Stimulated activated CD4-positive, alpha-beta T cell treated with anti-CD3 and anti-CD28 coated beads, Interleukin-2, amount 100 ng/mL, for 48 hours (primary cell): Measurements from ENCODE around the gene SFMBT2.
"Not testable (repeated sequence)": the region's sequence is repeated elsewhere in the genome, so short reads cannot be mapped to it uniquely, and the experiment has no call there.

Experiments
- DNase-seq, 2 donors: peaks; one replicate each; pipeline ENCODE4 v3.0.0-alpha.2; 2020

Gene SFMBT2

DNA sequence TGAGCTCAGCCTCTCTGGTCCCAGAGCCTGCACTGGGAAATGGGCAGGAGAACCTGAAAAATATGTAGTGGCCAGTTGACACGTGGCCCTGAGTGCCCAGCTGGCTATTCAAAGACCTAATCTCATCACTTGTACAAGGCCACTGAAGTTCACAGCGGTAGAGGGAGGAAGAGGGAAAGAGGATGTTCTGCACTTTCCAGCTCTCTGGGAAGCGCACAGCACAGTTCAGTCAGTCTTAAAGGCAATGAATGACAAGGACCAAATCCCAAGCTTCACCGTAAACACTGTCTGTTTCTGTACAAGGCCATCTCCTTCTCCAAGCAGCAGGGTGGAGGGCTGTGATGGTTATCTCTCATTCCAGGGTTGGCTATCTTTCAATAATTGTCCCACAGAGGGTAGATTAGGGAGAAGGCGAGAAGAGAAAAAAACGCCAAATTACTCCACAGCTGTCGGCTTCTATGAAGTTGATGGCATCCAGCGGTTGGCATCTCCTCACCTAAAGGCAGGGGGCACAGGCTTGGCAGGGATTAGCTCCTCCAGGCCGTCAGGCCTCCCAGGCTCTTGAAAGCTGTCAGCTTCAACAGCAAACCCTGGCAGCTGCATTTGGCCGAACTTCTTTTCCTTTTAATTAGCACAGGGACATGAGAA is 10.6 kb downstream of the SFMBT2 start:
- no peak for DNase-seq

DNA sequence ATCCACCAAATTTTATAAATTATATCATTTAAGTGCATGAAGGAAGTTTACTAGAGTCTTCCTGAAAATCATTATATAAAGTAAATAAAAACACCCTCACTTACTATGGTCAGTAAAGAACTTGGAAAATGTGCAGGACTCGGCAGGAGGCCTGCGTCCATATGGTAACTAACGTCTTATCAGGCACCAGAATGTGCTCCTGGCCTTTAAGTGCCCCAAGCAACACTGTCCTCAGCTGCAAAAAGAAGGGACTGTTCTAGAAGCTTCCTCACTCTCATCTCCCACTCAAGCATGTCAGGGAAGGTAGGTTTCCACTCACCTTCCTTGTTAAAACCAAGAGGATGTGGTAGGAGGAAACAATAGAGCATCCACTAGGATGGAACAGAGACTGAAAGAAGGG is 11.3 kb downstream of the SFMBT2 start:
- DNase-seq, result no peak

DNA sequence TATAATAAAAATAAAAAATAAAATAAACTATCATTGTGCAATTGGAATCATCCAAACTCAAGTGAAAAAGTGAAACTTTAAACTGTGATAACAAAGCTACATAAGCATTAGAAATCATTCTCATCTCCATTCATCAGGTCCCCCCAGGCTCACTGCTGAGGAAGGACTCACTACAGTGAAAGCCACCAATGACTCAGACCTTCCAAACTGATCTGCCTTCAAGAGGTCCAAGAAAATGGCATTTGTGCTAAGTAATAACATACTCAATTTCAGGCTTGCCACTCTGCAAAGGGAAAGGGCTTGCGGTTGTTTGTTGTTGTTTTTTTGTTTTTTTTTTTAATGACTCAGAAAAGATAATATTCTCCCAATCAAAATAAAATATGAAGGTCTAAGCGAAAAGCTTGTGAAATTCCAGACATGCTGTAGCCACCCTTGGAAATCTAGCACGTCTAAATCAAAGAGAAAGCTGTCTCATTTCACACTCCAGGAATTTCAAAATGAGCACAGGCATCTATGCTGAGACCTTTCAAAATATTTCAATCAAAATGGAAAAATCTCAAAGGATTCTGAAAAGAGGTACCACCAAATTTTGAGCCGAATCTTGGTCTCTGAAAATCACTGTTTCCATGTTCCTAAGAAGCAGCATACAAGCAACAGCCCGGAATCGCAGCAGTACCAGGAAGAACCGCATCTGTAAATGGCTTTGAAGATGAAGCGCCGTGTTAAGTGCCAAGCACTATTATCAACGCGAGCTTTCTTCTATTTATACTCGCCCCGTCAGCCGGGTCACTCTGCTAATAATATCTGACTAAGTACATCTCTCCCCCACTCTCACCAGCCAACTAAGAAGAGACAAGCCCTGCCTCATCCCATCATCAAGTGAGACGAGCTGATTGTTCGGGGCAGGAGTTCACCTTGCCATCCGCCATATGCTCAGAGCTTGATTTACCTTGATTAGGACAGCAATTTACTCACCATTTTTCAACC is 13.5 kb downstream of the SFMBT2 start:
- DNase-seq, result no peak

DNA sequence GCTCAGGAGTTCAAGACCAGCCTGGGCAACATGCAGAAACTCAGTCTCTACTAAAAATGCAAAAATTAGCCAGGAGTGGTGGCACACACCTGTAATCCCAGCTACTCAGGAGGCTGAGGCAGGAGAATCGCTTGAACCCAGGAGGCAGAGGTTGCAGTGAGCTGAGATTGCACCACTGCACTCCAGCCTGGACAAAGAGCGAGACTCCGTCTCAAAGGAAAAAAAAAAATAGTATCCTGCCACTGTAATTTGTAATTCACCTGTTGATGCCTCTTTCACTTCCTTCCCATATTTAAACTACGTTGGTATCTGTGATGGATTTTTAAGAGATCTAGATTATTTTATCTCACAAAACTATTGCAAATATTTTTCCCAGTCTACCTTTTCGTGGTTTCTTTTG is 18.5 kb downstream of the SFMBT2 start:
- DNase-seq, result not testable (repeated sequence)

DNA sequence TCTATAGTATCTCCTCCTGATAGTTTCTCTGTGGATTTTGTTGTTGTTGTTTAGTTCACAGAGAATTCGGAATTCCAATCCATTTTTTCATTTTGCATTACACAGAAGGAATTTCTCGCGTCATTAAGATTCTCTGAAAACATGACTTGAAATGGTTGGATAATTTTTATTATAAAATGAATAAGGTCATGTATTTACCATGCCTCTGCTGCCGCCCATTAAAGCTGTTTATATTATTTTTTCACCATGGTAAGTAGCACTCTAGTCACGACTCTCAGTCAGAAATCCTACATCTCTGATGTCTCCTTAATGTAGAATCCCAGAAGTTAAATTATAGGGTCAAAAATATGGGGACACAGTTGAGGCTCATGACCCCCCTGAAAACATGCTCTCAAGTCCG is 19.1 kb downstream of the SFMBT2 start:
- DNase-seq, result no peak

DNA sequence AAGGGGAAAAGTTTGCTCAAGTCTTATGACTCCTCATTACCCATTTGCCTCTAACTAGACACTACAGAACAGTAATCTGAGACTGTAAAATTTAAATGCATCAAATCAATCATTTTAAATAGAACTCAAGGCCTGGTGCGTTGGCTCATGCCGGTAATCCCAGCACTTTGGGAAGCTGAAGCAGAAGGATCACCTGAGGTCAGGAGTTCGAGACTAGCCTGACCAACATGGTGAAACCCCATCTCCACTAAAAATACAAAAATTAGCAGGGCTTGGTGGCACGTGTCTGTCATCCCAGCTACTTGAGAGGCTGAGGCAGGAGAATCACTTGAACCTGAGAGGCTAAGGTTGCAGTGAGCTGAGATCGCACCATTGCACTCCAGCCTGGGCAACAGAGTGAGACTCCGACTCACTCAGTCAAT is 20.1 kb downstream of the SFMBT2 start:
- not testable (repeated sequence) for DNase-seq

DNA sequence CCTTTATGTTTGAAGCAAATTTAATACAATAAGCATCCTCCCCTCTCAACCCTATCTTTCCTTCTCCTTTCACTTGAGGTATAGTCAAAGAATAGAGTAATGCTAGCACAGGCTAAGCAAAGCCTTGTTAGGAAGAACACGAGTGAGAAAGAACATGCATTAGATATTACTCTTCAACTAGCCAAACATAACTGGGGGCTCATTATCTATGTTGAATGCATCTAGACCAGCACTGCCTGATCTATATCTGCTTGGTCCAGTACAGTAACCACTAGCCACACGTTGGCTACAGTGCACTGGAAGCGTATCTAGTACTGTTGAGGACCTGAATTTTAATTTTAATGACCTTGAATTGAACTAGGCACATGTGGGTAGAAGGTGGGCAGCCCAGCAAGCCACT is 21.0 kb downstream of the SFMBT2 start:
- DNase-seq, result no peak

DNA sequence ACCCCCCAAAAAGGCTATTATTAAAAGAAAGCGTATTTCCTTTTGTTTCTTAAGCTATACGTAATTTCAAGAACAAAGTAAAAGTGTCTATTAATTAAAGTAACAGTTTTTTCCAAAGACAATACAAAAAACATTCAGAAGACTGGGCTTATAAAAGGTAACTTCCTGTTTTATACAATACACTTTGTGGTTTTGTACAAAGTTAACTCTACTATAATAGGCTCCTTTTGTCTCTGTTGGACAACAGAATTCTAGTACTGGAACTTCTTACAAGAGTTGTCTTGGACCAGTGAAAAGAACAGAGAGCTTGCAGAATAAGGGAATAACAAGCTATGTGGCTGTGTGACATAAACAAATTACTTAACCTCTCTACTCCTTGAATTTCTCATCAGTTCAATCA is 21.5 kb downstream of the SFMBT2 start:
- DNase-seq, result no peak

DNA sequence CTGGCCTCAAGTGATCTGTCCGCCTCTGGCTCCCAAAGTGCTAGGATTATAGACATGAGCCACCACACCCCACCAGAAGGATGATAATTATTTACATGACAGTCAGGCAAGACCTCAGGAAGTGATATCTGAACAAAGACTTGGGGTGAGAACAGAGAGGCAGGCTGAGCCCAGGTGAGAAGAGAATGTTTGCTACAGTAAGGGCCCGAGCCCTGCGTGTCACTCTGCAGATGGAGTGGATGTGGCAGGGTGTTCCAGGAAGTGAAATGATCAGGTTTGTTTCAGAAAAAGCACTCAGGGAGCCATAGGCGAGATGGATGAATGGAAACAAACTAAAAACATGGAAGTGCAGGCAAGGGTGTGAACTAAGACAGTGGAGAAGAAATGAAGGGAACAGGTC is 22.2 kb downstream of the SFMBT2 start:
- DNase-seq, result no peak

DNA sequence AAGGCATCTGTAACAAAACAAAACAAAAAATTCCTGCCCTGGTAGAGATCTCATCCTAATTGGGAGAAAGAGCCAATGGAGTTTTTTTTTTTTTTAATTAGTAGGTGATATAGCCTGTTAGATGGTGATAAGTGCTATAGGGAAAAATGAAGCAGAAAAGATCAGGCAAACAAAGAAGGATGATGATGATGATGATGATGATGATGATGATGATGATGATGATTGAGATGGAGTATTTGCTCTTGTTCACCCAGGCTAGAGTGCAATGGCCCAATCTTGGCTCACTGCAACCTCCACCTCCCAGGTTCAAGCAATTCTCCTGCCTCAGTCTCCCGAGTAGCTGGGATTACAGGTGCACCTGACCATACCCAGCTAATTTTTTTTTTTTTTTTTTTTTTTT is 22.7 kb downstream of the SFMBT2 start:
- not testable (repeated sequence) for DNase-seq

DNA sequence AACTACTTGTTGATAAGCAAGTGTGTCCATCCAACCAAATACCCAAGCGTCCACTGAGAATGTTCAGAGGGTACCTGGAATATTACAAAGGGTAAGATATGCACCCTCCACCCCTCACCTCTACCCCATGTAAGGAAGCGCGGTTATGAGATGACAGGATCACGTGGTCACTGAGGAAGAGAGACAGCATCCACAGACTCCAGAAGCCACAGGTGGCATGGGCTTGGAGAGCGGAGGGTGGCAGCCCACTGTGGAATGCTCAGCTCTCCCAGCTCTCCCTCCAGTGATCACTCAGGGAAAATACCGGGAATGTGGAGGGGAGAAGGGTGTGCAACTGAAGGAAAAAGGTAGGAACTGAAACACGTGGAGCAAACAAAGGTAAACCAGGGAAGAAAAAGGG is 25.7 kb downstream of the SFMBT2 start:
- DNase-seq, result no peak

DNA sequence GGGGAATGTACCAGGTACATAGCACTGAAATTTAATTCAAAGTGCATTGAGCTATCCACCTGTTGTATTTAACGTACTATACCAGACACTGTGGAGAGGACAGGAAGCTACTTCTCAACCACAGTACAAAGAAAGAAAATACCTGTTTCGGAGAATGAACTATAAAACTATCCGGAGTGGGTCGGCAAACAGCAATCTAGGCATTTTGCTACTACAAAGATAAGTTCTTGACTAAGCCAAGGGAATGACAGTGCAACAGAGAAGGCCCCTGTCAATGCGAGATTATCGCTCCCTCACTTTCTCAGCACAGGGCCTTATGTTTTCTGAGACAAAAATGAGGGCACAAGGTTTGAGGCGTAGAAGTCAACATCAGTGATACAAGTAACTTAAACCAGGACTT is 27.4 kb downstream of the SFMBT2 start:
- no peak for DNase-seq

DNA sequence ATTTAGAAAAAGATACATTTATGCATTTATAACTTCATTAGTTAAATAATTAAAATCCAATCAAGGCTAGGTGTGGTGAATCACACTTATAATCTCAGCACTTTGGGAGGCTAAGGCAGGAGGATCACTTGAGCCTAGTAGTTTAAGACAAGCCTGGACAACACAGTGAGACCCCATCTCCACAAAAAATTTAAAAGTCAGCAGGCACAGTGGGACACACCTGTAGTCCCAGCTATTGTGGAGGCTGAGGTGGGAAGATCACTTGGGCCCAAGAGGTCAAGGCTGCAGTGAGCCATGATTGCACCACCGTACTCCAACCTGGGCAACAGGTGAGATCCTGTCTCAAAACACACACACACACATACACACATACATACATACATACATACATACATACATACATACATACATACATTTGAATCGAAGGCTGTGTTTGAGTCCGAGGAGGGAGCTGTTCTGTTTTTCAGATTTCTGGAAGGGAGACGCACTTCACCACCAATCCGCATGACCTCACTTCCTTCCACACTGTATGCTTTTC is 30.1 kb downstream of the SFMBT2 start:
- no peak for DNase-seq

DNA sequence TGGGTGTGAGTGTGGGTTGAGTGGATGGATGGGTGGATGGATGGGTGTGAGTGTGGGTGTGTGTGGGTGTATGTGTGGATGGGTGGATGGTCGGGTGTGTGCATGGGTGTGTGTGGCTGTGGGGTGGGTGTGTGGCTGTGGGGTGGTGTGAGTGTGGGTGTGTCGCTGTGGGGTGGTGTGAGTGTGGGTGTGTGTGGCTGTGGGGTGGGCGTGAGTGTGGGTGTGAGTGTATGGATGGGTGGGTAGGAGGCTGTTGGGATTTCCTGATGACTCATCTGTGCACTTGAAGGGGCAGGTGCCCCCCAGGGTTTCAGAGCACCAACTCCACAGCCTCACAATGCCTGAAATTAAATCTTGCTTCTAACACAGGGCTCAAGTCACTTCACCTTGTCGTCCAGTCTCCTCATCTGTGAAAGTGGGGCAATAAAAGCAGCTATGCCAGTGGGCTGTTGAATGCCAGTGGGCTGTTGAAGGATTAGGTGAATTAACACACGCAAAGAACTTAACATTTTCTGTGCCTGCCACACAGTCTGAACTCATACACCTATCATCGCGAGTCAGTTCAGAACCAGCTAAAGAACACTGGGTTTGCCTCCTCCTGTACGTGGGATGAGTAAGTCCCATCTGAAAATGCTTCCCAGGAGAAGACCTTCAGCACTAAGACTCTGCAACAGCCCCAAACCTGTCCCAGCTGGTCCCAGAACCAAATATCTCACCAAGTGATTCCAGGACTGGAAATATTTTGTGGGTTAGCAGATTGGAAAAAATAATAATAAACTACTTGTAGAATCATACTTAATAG is 32.0 kb downstream of the SFMBT2 start:
- DNase-seq, result no peak

DNA sequence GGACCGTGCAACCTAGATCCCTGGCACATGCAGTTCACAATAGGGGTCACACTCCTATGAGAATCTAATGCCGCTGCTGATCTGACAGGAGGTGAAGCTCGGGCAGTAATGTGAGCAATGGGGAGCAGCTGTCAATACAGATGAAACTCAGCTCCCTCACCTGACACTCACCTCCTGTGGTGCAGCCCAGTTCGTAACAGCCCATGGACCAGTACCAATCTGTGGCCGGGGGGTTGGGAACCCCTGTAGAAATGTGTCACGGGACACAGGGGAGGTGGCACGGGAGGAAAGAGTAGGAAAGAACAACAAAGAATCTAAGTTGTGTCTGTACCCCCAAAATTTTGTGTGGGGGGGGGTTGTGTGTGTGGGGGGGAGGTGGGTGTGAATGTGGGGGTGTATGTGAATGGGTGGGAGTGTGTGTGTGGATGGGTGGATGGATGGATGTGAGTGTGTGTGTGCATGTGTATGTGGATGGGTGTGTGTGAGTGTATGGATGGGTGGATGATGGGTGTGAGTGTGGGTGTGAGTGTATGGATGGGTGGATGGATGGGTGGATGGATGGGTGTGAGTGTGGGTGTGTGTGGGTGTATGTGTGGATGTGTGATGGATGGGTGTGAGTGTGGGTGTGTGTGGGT is 33.1 kb downstream of the SFMBT2 start:
- no peak for DNase-seq

DNA sequence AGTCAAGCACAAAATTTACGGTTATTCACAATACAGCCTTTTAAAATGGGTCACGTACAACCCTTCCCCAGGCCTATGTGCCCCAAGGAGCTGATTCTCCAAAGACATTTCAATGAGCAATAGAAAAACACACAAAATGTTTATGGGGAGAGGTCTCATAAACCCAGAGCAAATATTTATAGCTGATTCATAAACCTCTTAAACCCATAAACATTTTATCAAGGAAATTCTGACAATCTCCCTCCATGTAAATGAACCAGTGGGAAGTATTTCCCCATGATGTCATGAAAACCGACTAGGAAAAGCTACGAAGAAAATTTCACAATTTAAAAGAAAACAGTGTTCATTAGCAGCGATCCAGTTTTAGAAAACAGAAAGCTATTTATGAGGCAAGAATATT is 36.0 kb downstream of the SFMBT2 start:
- no peak for DNase-seq

DNA sequence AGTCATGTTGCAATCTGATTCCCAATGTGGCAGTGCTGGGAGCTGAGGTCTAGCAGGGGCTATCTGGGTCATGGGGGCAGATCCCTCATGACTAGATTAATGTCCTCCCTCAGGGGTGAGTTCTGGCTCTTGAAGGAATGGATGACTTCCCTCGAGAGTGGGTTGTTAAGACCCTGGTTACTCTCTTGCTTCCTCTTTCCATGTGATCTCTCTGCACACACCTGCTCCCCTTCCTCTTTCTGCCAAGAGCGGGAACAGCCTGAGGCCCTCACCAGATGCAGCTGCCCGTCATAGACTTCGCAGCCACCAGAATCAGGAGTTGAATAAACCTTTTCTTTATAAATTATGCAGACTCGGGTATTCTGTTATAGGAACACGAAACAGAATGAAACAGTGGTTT is 37.8 kb downstream of the SFMBT2 start:
- DNase-seq, result no peak

DNA sequence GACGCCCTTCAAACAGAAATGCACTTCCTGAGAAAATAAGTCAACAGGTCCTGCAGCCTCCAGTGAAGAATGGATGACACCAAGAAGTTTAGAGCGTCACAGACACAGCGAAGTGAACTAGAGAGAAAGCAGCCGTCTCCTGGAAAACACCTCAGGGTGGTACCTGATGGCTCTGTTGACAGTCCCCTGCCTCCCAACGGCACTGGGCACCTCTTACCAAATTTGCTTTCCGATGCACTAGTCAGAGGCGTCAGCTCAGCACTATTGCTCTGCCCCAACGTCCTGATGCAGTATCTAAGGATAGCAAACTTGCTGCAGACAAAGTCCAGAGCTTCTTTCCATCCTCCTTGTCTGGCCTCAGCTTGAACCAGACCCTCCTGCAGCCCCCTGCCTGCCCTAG is 38.3 kb downstream of the SFMBT2 start:
- DNase-seq, result no peak

DNA sequence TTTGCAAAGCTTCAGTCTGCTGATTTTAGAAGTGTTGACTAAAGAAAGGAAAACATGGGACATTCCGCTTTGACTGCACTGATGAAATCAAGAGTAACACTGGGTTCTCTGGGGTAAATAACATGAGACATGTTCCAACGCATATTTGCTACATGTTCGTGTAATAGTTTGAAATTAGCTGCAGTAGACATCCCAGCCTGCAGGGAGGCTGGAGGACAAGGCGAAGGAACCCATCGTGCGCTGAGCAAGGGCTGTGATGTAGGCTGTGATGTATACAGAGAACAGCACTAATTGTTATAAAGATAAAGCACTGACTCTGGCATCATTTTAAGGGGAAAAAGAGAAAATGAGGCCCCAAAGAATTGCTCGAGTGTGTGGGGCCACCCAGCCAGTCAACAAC is 40.3 kb downstream of the SFMBT2 start:
- DNase-seq, result no peak

DNA sequence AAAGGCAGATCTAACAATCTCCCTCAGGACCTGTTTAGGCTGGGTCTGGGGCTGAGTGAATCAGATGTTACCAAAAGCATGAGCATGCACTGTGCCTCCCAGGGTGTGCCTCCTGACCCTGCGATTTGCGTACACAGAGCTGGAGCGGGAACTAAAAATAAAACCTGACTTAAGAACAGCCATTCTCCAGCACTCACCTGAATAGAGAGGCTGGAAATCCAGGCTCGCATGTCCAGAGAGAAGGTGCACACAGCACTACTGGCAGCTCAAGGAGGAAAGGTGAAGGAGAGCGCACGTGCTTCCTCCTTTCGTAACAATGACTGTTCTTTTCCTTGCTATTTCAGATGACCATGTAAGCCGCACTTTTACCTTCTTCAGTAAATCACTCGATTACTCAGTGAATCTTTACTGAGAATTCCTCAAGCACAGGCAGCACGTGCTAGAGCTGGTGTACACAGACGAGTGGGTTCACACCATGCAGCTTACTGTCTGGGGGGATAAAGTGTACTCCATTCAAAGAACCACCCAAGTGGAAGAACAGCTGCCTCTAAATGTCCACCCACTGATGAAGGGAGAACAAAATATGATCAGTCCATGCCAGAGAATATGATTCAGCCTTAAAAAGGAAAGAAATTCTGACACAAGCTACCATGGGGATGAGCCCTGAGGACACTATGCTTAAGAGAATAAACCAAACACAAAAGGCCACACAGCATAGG is 45.6 kb downstream of the SFMBT2 start:
- no peak for DNase-seq

DNA sequence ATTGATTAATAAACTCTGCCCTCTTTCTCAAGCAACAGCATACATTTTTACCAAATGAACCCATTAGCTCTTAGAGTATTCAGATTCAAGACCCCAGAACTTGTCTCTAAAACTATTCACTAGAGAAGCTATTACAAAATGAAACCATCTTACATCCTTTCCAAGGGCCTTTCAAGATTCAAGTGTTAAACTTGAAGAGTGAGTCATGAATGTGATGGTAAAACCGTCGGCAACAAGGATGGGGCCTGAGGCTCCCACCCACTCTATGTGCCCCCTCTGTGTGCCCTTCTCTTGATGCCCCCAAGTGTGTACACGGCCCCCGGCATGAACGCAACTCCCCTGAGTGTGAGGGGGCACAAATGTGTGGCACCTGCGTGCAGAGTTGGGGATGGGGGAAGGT is 46.4 kb downstream of the SFMBT2 start:
- DNase-seq, result no peak

DNA sequence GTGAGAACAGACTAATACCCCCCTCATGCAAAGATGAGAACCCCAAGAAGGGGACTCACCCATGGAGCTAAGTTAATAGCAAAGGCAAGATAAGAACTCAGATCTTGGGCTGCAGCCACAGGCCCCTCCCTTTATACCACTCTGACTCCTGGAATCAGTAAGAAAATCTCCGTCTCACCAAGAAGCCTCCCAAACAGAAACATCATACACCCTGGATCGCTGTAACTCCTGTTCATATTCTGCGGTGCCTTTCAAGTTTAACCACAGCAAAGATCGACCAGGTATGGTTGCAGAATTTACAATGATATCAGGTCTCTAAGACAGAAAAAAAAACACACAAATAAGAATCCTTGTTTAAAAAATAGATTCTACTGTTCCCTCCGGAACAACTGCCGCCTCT is 47.1 kb downstream of the SFMBT2 start:
- no peak for DNase-seq
